ENCODE data around the gene MRPS33.
A peak's percentile ranks its signal among the peaks of the same experiment; 100 is the strongest.

Gene MRPS33

GRCh38 chr7:141014524-141015395 is at the start of gene MRPS33:
Gene MRPS33 (minus strand): TSS chr7:141014952. CDS start chr7:141010633, 4,319 bp downstream.
- H3K9me2 ChIP-seq (ENCODE audit: low read depth, low read length): no peaks in the 10 kb centered on the region
- H3F3A ChIP-seq (ENCODE audit: insufficient read depth, low read length): no peaks in the 10 kb centered on the region
- peak within 1 kb of the TSS; percentile 91 for H3K4me2 ChIP-seq (ENCODE audit: low read length)
- TF ChIP-seq, protein P1, sequence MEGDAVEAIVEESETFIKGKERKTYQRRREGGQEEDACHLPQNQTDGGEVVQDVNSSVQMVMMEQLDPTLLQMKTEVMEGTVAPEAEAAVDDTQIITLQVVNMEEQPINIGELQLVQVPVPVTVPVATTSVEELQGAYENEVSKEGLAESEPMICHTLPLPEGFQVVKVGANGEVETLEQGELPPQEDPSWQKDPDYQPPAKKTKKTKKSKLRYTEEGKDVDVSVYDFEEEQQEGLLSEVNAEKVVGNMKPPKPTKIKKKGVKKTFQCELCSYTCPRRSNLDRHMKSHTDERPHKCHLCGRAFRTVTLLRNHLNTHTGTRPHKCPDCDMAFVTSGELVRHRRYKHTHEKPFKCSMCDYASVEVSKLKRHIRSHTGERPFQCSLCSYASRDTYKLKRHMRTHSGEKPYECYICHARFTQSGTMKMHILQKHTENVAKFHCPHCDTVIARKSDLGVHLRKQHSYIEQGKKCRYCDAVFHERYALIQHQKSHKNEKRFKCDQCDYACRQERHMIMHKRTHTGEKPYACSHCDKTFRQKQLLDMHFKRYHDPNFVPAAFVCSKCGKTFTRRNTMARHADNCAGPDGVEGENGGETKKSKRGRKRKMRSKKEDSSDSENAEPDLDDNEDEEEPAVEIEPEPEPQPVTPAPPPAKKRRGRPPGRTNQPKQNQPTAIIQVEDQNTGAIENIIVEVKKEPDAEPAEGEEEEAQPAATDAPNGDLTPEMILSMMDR (IDR thresholded peaks at IDR 0.05; ENCODE audit: low read length): peak; percentile 98
- TF ChIP-seq EZH2 (IDR thresholded peaks at IDR 0.05; ENCODE audit: borderline replicate concordance, low read length): no peak
- H2AFZ ChIP-seq (ENCODE audit: low read length): peak within 1 kb of the TSS; percentile 73
- H3K4me1 ChIP-seq (ENCODE audit: insufficient read depth, low read length, severe bottlenecking): peaks cover 27% of the 10 kb centered on the region
- peaks cover 4% of the 10 kb centered on the region; the same call in 1 of the 2 replicates for H3K27me3 ChIP-seq (ENCODE audit: insufficient read depth, low read length)
- H3K36me3 ChIP-seq (ENCODE audit: insufficient read depth, low read length): peaks cover 14% of the 10 kb centered on the region
- H3K4me3 ChIP-seq (ENCODE audit: low read depth, low read length, poor library complexity, severe bottlenecking): peak within 1 kb of the TSS; percentile 82
- H3K79me2 ChIP-seq (ENCODE audit: insufficient read depth, low read length): peaks cover 8% of the 10 kb centered on the region; the same call in 1 of the 2 replicates
- peak within 1 kb of the TSS; percentile 78 for H3K9ac ChIP-seq (ENCODE audit: low read length)
- peaks cover 4% of the 10 kb centered on the region; the same call in 1 of the 2 replicates for H3K9me3 ChIP-seq (ENCODE audit: low read length)
- H3K27ac ChIP-seq (ENCODE audit: low read depth, low read length, poor library complexity, severe bottlenecking): peak within 1 kb of the TSS; percentile 71
- no peaks in the 10 kb centered on the region for H4K20me1 ChIP-seq (ENCODE audit: insufficient read depth, low read length)

DNA sequence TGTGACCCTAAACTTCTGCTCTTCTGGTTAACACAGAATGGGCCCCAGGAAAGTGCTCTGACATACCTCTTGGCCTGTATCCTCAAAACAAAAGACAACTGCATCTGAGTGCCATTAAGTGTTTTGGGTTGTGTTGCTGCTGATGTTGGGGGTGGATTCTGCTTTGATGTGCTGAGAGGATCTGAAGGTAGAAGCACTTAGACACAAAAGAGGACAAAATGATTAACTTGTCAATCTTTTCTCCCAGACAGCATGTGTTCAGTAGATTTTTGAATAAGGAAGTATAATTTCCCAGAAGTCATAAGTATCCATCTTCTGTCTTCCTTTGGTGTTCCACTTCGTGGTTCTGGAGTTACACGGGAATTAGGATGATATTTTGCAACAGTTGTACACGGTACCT is 43.0 kb upstream of the MRPS33 start:
- Histone ChIP-seq H3K27ac (ENCODE audit: low read depth, low read length, poor library complexity, severe bottlenecking) (no peak overlapping the region), H3K27me3 (ENCODE audit: insufficient read depth, low read length) (no peaks in the 10 kb centered on the region), H3K4me2 (ENCODE audit: low read length) (no peak overlapping the region), H3K9me3 (ENCODE audit: low read length) (no peaks in the 10 kb centered on the region), H3K36me3 (ENCODE audit: insufficient read depth, low read length) (no peaks in the 10 kb centered on the region), H3K9ac (ENCODE audit: low read length) (no peak overlapping the region), H3K4me3 (ENCODE audit: low read depth, low read length, poor library complexity, severe bottlenecking) (no peak overlapping the region), H3F3A (ENCODE audit: insufficient read depth, low read length) (no peaks in the 10 kb centered on the region), H2AFZ (ENCODE audit: low read length) (no peak overlapping the region), H3K9me2 (ENCODE audit: low read depth, low read length) (no peaks in the 10 kb centered on the region), H4K20me1 (ENCODE audit: insufficient read depth, low read length) (no peaks in the 10 kb centered on the region), H3K79me2 (ENCODE audit: insufficient read depth, low read length) (no peaks in the 10 kb centered on the region), H3K4me1 (ENCODE audit: insufficient read depth, low read length, severe bottlenecking) (no peaks in the 10 kb centered on the region)
- TF ChIP-seq, protein P1 (IDR thresholded peaks at IDR 0.05; ENCODE audit: low read length): no peak
- TF ChIP-seq EZH2 (IDR thresholded peaks at IDR 0.05; ENCODE audit: borderline replicate concordance, low read length): no peak

GRCh38 chr7:141055146-141055545 is 40.4 kb upstream of the MRPS33 start:
- no peaks in the 10 kb centered on the region for H3K9me2 ChIP-seq (ENCODE audit: low read depth, low read length)
- H3F3A ChIP-seq (ENCODE audit: insufficient read depth, low read length): no peaks in the 10 kb centered on the region
- no peaks in the 10 kb centered on the region for H3K36me3 ChIP-seq (ENCODE audit: insufficient read depth, low read length)
- no peaks in the 10 kb centered on the region for H3K79me2 ChIP-seq (ENCODE audit: insufficient read depth, low read length)
- no peak overlapping the region for H2AFZ ChIP-seq (ENCODE audit: low read length)
- H3K4me1 ChIP-seq (ENCODE audit: insufficient read depth, low read length, severe bottlenecking): no peaks in the 10 kb centered on the region
- no peak overlapping the region for H3K4me3 ChIP-seq (ENCODE audit: low read depth, low read length, poor library complexity, severe bottlenecking)
- H3K27ac ChIP-seq (ENCODE audit: low read depth, low read length, poor library complexity, severe bottlenecking): no peak overlapping the region
- no peaks in the 10 kb centered on the region for H3K27me3 ChIP-seq (ENCODE audit: insufficient read depth, low read length)
- no peak overlapping the region for H3K4me2 ChIP-seq (ENCODE audit: low read length)
- H3K9me3 ChIP-seq (ENCODE audit: low read length): no peaks in the 10 kb centered on the region
- no peak for TF ChIP-seq EZH2 (IDR thresholded peaks at IDR 0.05; ENCODE audit: borderline replicate concordance, low read length)
- TF ChIP-seq, protein P1 (IDR thresholded peaks at IDR 0.05; ENCODE audit: low read length): no peak
- H4K20me1 ChIP-seq (ENCODE audit: insufficient read depth, low read length): no peaks in the 10 kb centered on the region
- no peak overlapping the region for H3K9ac ChIP-seq (ENCODE audit: low read length)
